Suprapubic skin (tissue), 3 donors: ENCODE data around the gene PEAR1.

Source experiments
- CTCF ChIP-seq, 2 donors: fragments of 200-600 bp in 1 of 2; fragments of 450-650 bp in 1 of 2; sonication (generic) in 1 of 2; IDR thresholded peaks; one replicate each; pipeline ENCODE4 v1.5.1; 2016 to 2019; ENCODE audit warnings: antibody characterized with exemption in 2 of 2, mild to moderate bottlenecking in 1 of 2, moderate library complexity in 1 of 2
- POLR2AphosphoS5 ChIP-seq, 3 donors: sonication (generic); formaldehyde crosslinking; IDR thresholded peaks; one replicate each; pipeline ENCODE4 v1.6.1; 2017; ENCODE audit warnings: antibody characterized with exemption in 3 of 3

- TF ChIP-seq CTCF (IDR thresholded peaks at IDR 0.05) (no peak), POLR2AphosphoS5 (IDR thresholded peaks at IDR 0.05) (no peak)
Measured at GRCh38 chr1:156885880-156886355, 7.6 kb upstream of the PEAR1 start.
